CD4-positive, alpha-beta T cell treated with Interleukin-4 for 1 hour (primary cell): ENCODE measurements around the gene EMC1.

ENCODE experiments used
- DNase-seq, 2 donors: peaks; one replicate each; pipeline ENCODE4 v3.0.0-alpha.2; 2020 to 2022

EMC1 gene

GRCh38 chr1:19213580-19213979 is 37.7 kb downstream of the EMC1 start:
- DNase-seq: no peak

- DNase-seq: no peak
Measured at GRCh38 chr1:19212167-19212566, 39.2 kb downstream of the EMC1 start.

- DNase-seq: no peak
Measured at GRCh38 chr1:19210772-19211549, 40.4 kb downstream of the EMC1 start.

GRCh38 chr1:19209990-19210771 is 41.1 kb downstream of the EMC1 start, which contains the start of gene UBR4:
Gene UBR4 (minus strand): TSS chr1:19210266. CDS start chr1:19210248, 18 bp downstream.
- peak; percentile 96 to 97 for DNase-seq

GRCh38 chr1:19209439-19209989 is 41.8 kb downstream of the EMC1 start:
- peak; percentile 53 to 64 for DNase-seq

- DNase-seq: peak in 1 of 2 donors; percentile 9
Measured at GRCh38 chr1:19208710-19209438, 42.5 kb downstream of the EMC1 start.

GRCh38 chr1:19206947-19207346 is 44.4 kb downstream of the EMC1 start:
- DNase-seq: no peak

- no peak for DNase-seq
Measured at GRCh38 chr1:19205845-19206244, 45.5 kb downstream of the EMC1 start.

- DNase-seq: no peak
Measured at GRCh38 chr1:19205403-19205802, 45.9 kb downstream of the EMC1 start.

- DNase-seq: no peak
Measured at GRCh38 chr1:19204446-19205266, 46.7 kb downstream of the EMC1 start.

- DNase-seq: no peak
Measured at GRCh38 chr1:19203440-19203839, 47.9 kb downstream of the EMC1 start.

- DNase-seq: peak in 1 of 2 donors; percentile 17
Measured at GRCh38 chr1:19202396-19202795, 48.9 kb downstream of the EMC1 start.

- DNase-seq: no peak
Measured at GRCh38 chr1:19199969-19200604, 51.2 kb downstream of the EMC1 start.

- DNase-seq: no peak
Measured at GRCh38 chr1:19199329-19199968, 51.9 kb downstream of the EMC1 start.

- DNase-seq: no peak
Measured at GRCh38 chr1:19198820-19199219, 52.5 kb downstream of the EMC1 start.

- DNase-seq: no peak
Measured at GRCh38 chr1:19197845-19198244, 53.5 kb downstream of the EMC1 start.

- no peak for DNase-seq
Measured at GRCh38 chr1:19196331-19196730, 55.0 kb downstream of the EMC1 start.

GRCh38 chr1:19193004-19193403 is 58.3 kb downstream of the EMC1 start:
- DNase-seq: no peak

GRCh38 chr1:19191811-19192210 is 59.5 kb downstream of the EMC1 start:
- no peak for DNase-seq

GRCh38 chr1:19190468-19190867 is 60.9 kb downstream of the EMC1 start:
- DNase-seq: no peak

- DNase-seq: no peak
Measured at GRCh38 chr1:19189270-19189669, 62.1 kb downstream of the EMC1 start.
